ENCODE measurements around the gene AUH. TPM values are rescaled to one million over a fixed set of nuclear protein-coding genes. Genes with fewer than 3 reads are reported as not detected.

Gene AUH
- total and polyA plus RNA-seq, 8 donors: 13.6 to 33.7 (median 23.0) TPM

DNA sequence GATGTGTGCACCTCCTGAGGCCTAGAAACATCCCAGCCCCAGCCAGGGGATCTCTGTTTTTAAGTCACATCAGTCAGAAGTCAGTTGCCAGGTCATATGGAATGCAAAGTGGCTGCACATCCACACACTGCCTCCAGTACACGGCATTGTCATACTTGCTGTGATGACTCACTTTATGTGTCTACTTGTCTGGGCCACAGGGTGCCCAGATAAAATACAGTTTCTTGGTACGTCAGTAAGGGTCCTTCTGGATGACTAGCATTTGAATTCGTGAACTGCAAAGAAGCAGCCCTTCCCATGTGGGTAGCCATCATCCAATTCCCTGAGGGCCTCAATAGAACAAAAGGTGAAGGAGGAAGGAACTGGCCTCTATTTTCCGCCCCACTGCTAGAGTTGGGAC lies 27.7 kb downstream of the AUH start:
- no peak overlapping the region for H3K4me3 ChIP-seq
- intact Hi-C loops (cut with DNase I): no loop called here
- no peak overlapping the region for H3K27ac ChIP-seq
- ATAC-seq: no peak
- no peaks in the 10 kb centered on the region for H3K27me3 ChIP-seq
- TF ChIP-seq CTCF (IDR thresholded peaks at IDR 0.05): no peak
- no peaks in the 10 kb centered on the region for H3K9me3 ChIP-seq
- peaks cover 0 to 7% of the 10 kb centered on the region in 2 donors for H3K4me1 ChIP-seq
- no peak for DNase-seq
- no peaks in the 10 kb centered on the region for H3K36me3 ChIP-seq

DNA sequence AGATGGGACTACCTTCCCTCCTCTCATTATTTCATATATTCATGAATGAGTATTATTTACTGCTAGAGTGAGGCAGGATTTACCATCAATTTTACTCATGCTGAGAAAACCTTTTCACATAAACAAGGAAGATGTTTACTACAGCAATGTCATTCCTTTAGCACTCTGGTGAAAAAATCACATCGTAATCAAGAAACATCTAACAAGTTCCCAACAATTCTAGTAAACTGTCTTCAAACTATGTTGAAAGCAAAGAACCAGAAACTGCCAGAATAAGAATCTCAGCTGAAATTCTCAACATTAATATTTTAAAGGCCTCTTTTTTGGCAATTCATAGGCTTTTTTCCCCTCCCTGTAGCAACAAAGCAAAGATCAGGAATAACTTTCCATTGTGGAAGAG lies 28.2 kb downstream of the AUH start:
- H3K27ac ChIP-seq: peak overlapping the region in 1 of 2 donors; percentile 14
- peaks cover 0 to 7% of the 10 kb centered on the region in 2 donors for H3K4me1 ChIP-seq
- no peak for TF ChIP-seq CTCF (IDR thresholded peaks at IDR 0.05)
- H3K9me3 ChIP-seq: no peaks in the 10 kb centered on the region
- intact Hi-C loops (cut with DNase I): no loop called here
- H3K4me3 ChIP-seq: no peak overlapping the region
- H3K36me3 ChIP-seq: no peaks in the 10 kb centered on the region
- DNase-seq (peak in 1 of 4 donors; percentile 28), ATAC-seq (no peak)
- H3K27me3 ChIP-seq: no peaks in the 10 kb centered on the region

- peaks cover 0 to 4% of the 10 kb centered on the region in 2 donors for H3K9me3 ChIP-seq
- no peaks in the 10 kb centered on the region for H3K27me3 ChIP-seq
- peaks cover 0 to 7% of the 10 kb centered on the region in 2 donors for H3K4me1 ChIP-seq
- ATAC-seq (peak; percentile 37), DNase-seq (peak in 2 of 4 donors; percentile 37 to 65)
- peak overlapping the region in 1 of 2 donors; percentile 5 for H3K27ac ChIP-seq
- H3K36me3 ChIP-seq: peaks cover 0 to 4% of the 10 kb centered on the region in 2 donors
- no peak overlapping the region for H3K4me3 ChIP-seq
- intact Hi-C loops (cut with DNase I): no loop called here
- no peak for TF ChIP-seq CTCF (IDR thresholded peaks at IDR 0.05)
These were observed 29.0 kb downstream of the AUH start for GRCh38 chr9:91332546-91333231.

- no peak overlapping the region for H3K27ac ChIP-seq
- no peak for DNase-seq
- peaks cover 0 to 12% of the 10 kb centered on the region in 2 donors for H3K36me3 ChIP-seq
- intact Hi-C loops (cut with DNase I): no loop called here
- no peak for ATAC-seq
- TF ChIP-seq CTCF (IDR thresholded peaks at IDR 0.05): no peak
- peaks cover 0 to 7% of the 10 kb centered on the region in 2 donors for H3K4me1 ChIP-seq
- H3K4me3 ChIP-seq: no peak overlapping the region
- H3K27me3 ChIP-seq: no peaks in the 10 kb centered on the region
- peaks cover 0 to 8% of the 10 kb centered on the region in 2 donors for H3K9me3 ChIP-seq
These were observed 29.9 kb downstream of the AUH start for GRCh38 chr9:91331849-91332248.

GRCh38 chr9:91328186-91328585 lies 33.5 kb downstream of the AUH start:
- no peak overlapping the region for H3K4me3 ChIP-seq

More at GRCh38 chr9:91328186-91328585, 33.5 kb downstream of the AUH start:
- H3K36me3 ChIP-seq: peaks cover 0 to 12% of the 10 kb centered on the region in 2 donors
- H3K27ac ChIP-seq: no peak overlapping the region
- DNase-seq: no peak
- peaks cover 0 to 7% of the 10 kb centered on the region in 2 donors for H3K4me1 ChIP-seq
- peaks cover 0 to 8% of the 10 kb centered on the region in 2 donors for H3K9me3 ChIP-seq
- TF ChIP-seq CTCF (IDR thresholded peaks at IDR 0.05): no peak
- H3K27me3 ChIP-seq: no peaks in the 10 kb centered on the region
- intact Hi-C loops (cut with DNase I): no loop called here
- ATAC-seq: no peak
